Measurements from ENCODE around the gene LITAFD. TPM values are rescaled to one million over a fixed set of nuclear protein-coding genes. Genes with fewer than 3 reads are reported as not detected.

Gene LITAFD
- total RNA-seq, 4 donors from 2014 or later = not detected

- H3K9me3 ChIP-seq = no peaks in the 10 kb centered on the region
- no peaks in the 10 kb centered on the region for H3K4me1 ChIP-seq
- H3K4me3 ChIP-seq = no peak overlapping the region
- H3K36me3 ChIP-seq = peaks cover 0 to 99% (median 33%) of the 10 kb centered on the region in 3 donors
- H3K27me3 ChIP-seq = no peaks in the 10 kb centered on the region
- WGBS, 2 donors = 76 to 85% methylated on average over 8 of the region's 8 CpGs
- TF ChIP-seq EP300 (IDR thresholded peaks at IDR 0.05) (no peak), POLR2A (IDR thresholded peaks at IDR 0.05) (no peak), CTCF (IDR thresholded peaks at IDR 0.05) (no peak)
- no peak for DNase-seq (ENCODE audit: low spot score in 2 of 2)
- H3K27ac ChIP-seq = no peak overlapping the region
These were observed 26.8 kb downstream of the LITAFD start for GRCh38 chr16:8908810-8909468.

- no peaks in the 10 kb centered on the region for H3K9me3 ChIP-seq
- H3K4me3 ChIP-seq = no peak overlapping the region
- WGBS, 2 donors = 83 to 98% methylated on average over 1 of the region's 1 CpG
- H3K36me3 ChIP-seq = peaks cover 0 to 99% (median 26%) of the 10 kb centered on the region in 3 donors
- TF ChIP-seq POLR2A (IDR thresholded peaks at IDR 0.05) = no peak
- no peak for TF ChIP-seq EP300 (IDR thresholded peaks at IDR 0.05)
- no peak for TF ChIP-seq CTCF (IDR thresholded peaks at IDR 0.05)
- no peaks in the 10 kb centered on the region for H3K4me1 ChIP-seq
- no peak for DNase-seq (ENCODE audit: low spot score in 2 of 2)
- no peak overlapping the region for H3K27ac ChIP-seq
- H3K27me3 ChIP-seq = no peaks in the 10 kb centered on the region
These were observed 28.7 kb downstream of the LITAFD start for GRCh38 chr16:8910811-8911210.

DNA sequence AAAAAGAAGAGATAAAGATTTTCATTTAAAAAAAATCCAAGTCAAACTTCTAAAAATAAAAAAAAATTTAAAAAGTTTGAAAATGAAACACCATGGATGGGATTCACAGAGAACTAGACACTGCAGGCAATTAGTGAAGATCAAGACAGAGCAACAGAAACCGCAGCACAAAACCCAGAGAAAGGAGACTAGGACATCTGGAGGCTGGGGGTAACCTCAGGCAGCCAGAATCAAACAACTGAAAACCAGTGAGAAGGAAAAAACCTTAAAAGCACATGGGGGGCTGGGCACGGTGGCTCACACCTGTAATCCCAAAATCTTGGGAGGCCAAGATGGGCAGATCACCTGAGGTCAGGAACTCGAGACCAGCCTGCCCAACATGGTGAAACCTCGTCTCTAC, 30.6 kb downstream of the LITAFD start:
- H3K36me3 ChIP-seq = peaks cover 0 to 99% (median 15%) of the 10 kb centered on the region in 3 donors
- no peaks in the 10 kb centered on the region for H3K27me3 ChIP-seq
- H3K9me3 ChIP-seq = no peaks in the 10 kb centered on the region
- WGBS, 2 donors = 87 to 91% methylated on average over 4 of the region's 4 CpGs
- no peak for DNase-seq (ENCODE audit: low spot score in 2 of 2)
- no peak overlapping the region for H3K27ac ChIP-seq
- no peaks in the 10 kb centered on the region for H3K4me1 ChIP-seq
- H3K4me3 ChIP-seq = no peak overlapping the region
- TF ChIP-seq POLR2A (IDR thresholded peaks at IDR 0.05) (no peak), EP300 (IDR thresholded peaks at IDR 0.05) (no peak), CTCF (IDR thresholded peaks at IDR 0.05) (no peak)

DNA sequence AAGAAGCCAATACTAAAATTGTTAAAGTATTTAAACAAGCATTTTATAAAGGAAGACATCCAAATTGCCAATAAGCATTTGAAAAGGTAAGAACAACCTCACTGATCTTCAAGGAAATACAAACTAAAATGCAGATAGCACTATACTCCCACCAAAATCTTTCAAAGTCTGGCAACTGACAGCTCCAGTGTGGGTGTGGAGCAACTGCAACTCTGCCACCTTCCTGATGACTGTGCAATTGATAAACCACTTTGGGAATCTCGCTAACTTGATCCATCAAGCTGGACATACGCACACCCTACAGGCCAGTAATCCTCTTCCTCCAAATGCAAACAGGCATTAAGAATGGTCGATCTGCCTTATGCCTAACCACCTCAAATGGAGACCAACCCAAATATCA, 31.9 kb downstream of the LITAFD start:
- H3K4me1 ChIP-seq = no peaks in the 10 kb centered on the region
- no peak overlapping the region for H3K4me3 ChIP-seq
- H3K36me3 ChIP-seq = peaks cover 0 to 99% (median 11%) of the 10 kb centered on the region in 3 donors
- DNase-seq (ENCODE audit: low spot score in 2 of 2) = no peak
- no peaks in the 10 kb centered on the region for H3K27me3 ChIP-seq
- TF ChIP-seq POLR2A (IDR thresholded peaks at IDR 0.05) = no peak
- TF ChIP-seq EP300 (IDR thresholded peaks at IDR 0.05) = no peak
- no peak for TF ChIP-seq CTCF (IDR thresholded peaks at IDR 0.05)
- WGBS, 2 donors = 97 to 98% methylated on average over 3 of the region's 3 CpGs
- H3K9me3 ChIP-seq = no peaks in the 10 kb centered on the region
- H3K27ac ChIP-seq = no peak overlapping the region

DNA sequence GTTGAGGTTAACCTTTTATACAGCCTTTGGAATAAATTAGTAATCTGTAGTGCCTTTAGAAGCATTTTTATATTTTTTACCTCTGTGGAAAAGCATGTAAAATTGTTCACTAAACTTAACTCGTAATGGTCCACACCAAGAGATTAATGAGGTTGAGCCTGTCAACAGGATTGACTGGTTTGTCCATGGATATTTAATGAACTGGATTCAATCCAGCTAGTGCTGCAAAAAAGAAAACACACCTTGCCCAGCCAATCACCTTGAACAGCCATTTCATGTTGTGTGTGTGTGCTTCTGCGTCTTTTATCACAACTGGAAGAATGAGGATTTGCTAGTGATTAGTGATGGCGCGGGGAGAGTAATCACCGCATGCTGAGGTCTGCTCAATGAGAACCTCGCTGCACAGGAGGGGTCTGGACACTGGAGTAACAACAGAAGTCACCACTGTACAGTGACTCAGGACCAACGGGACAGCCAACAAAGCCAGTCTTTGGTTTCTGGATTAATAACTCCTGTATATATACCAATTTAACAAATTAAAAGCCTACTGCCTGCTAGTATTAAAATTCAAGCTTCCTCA, 33.7 kb downstream of the LITAFD start:
- TF ChIP-seq EP300 (IDR thresholded peaks at IDR 0.05) (no peak), CTCF (IDR thresholded peaks at IDR 0.05) (no peak), POLR2A (IDR thresholded peaks at IDR 0.05) (no peak)
- H3K4me1 ChIP-seq = no peaks in the 10 kb centered on the region
- no peak overlapping the region for H3K27ac ChIP-seq
- peaks cover 0 to 99% (median 14%) of the 10 kb centered on the region in 3 donors for H3K36me3 ChIP-seq
- H3K9me3 ChIP-seq = no peaks in the 10 kb centered on the region
- H3K4me3 ChIP-seq = no peak overlapping the region
- 84 to 88% methylated on average over 7 of the region's 7 CpGs for WGBS, 2 donors
- no peak for DNase-seq (ENCODE audit: low spot score in 2 of 2)
- H3K27me3 ChIP-seq = no peaks in the 10 kb centered on the region

Measured in tibial nerve (tissue), 4 donors.